Glutamatergic neuron (in vitro differentiated cells): ENCODE results near the gene HPS5. TPM values are rescaled to one million over a fixed set of nuclear protein-coding genes. Genes with fewer than 3 reads are reported as not detected.
A peak's percentile ranks its signal among the peaks of the same experiment; 100 is the strongest.

Source experiments
- DNase-seq: peaks from one replicate; pipeline ENCODE4 v3.0.0; 2022
- H3K27ac Mint-ChIP-seq: one replicate; pipeline ENCODE4 v1.8.0; 2020; ENCODE audit warnings: mild to moderate bottlenecking, mixed read lengths, inconsistent platforms; ENCODE audit not compliant: unreplicated experiment
- H3K27me3 Mint-ChIP-seq: one replicate; pipeline ENCODE4 v1.8.0; 2020; ENCODE audit warnings: mild to moderate bottlenecking, moderate library complexity, mixed read lengths, inconsistent platforms; ENCODE audit not compliant: unreplicated experiment
- H3K36me3 Mint-ChIP-seq: one replicate; pipeline ENCODE4 v1.8.0; 2020; ENCODE audit warnings: mild to moderate bottlenecking, mixed read lengths, inconsistent platforms; ENCODE audit not compliant: unreplicated experiment
- H3K4me1 Mint-ChIP-seq: one replicate; pipeline ENCODE4 v1.8.0; 2020; ENCODE audit warnings: mild to moderate bottlenecking, low read depth, mixed read lengths, inconsistent platforms; ENCODE audit not compliant: unreplicated experiment
- H3K4me3 Mint-ChIP-seq: one replicate; pipeline ENCODE4 v1.8.0; 2020; ENCODE audit warnings: mild to moderate bottlenecking, mixed read lengths, inconsistent platforms; ENCODE audit not compliant: unreplicated experiment
- H3K9me3 Mint-ChIP-seq: one replicate; pipeline ENCODE4 v1.8.0; 2020; ENCODE audit warnings: mild to moderate bottlenecking, moderate library complexity, mixed read lengths, inconsistent platforms; ENCODE audit not compliant: unreplicated experiment
- total RNA-seq: library from RNA; stranded (reverse); fragmentation: NEBNext Ultra II Directional; extraction: Animal tissue kit (Norgen Biotek cat#: 25700); gene quantifications from one replicate; pipeline ENCODE4 v1.2.1, GENCODE V29; 2021; ENCODE audit not compliant: unreplicated experiment
- TF ChIP-seq, protein P1 (sequence below): fragments of 200-600 bp; sonication (generic); IDR thresholded peaks from one replicate; pipeline ENCODE4 v1.5.0; 2021; ENCODE audit not compliant: partially characterized antibody, unreplicated experiment

HPS5 gene
- total RNA-seq, 1 donor from 2014 or later, result 17.9 TPM

DNA sequence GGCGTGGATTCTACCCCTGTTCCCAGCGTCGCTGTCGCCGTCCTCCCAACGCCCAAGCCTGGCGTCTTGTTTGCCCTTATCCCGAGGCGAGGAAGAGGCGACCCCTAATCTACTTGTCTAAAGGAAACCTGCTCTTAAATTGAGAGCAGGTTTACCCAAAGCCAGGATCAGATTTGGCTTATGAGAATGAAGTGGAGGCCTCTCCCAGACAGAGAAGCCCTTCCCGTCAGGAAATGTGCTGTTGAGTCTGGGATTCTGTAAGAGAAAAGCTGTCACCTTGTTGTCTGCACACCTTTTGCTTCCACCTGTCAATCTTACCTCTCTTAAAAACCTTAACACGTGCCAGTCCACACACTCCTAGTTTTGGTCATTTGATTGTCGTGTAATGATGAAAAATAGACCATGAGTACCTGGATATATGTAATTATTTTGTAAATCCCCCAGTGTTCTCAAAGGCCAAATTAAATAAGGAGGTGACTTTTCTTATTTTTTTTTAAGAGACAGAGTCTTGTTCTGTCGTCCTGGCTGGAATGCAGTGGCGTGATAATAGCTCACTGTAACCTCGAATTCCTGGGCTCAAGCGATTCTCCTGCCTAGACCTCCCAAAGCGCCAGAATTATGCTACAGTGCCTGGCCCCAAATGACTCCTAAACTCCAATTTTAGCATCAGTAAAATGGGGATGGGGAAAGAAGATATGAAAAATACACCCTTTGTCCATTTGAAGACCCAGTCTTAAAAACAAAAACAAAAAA lies 1.1 kb upstream of the HPS5 start:
- no peaks in the 10 kb centered on the region for H3K36me3 Mint-ChIP-seq
- peaks cover 7% of the 10 kb centered on the region for H3K9me3 Mint-ChIP-seq
- H3K4me1 Mint-ChIP-seq, result peaks cover 14% of the 10 kb centered on the region
- H3K27me3 Mint-ChIP-seq, result peaks cover 3% of the 10 kb centered on the region
- peak overlapping the region; percentile 93 for H3K4me3 Mint-ChIP-seq
- no peak for DNase-seq
- H3K27ac Mint-ChIP-seq, result peak overlapping the region; percentile 12
- TF ChIP-seq, protein P1, sequence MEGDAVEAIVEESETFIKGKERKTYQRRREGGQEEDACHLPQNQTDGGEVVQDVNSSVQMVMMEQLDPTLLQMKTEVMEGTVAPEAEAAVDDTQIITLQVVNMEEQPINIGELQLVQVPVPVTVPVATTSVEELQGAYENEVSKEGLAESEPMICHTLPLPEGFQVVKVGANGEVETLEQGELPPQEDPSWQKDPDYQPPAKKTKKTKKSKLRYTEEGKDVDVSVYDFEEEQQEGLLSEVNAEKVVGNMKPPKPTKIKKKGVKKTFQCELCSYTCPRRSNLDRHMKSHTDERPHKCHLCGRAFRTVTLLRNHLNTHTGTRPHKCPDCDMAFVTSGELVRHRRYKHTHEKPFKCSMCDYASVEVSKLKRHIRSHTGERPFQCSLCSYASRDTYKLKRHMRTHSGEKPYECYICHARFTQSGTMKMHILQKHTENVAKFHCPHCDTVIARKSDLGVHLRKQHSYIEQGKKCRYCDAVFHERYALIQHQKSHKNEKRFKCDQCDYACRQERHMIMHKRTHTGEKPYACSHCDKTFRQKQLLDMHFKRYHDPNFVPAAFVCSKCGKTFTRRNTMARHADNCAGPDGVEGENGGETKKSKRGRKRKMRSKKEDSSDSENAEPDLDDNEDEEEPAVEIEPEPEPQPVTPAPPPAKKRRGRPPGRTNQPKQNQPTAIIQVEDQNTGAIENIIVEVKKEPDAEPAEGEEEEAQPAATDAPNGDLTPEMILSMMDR, result no peak

DNA sequence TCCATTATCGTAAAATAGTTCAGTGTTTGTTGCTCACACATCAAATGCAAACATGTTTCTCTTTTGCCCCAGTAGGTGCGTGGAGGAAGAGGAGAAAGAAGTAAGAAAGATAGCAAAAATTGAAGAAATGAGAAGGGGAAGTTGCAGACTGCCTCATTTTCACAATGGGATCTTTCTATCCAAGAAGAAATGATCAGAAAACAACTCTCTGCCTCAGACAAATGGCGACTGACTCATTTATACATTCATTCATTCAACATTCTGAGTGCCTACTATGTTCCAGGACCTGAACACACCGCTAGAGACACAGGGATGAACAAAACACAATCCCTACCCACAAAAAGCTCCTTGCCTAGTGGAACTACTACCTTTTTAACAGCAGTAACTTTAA lies 367 bp downstream of the HPS5 start:
- Mint-ChIP-seq H3K27me3 (peaks cover 3% of the 10 kb centered on the region), H3K4me3 (peak overlapping the region; percentile 93), H3K4me1 (peaks cover 14% of the 10 kb centered on the region), H3K9me3 (peaks cover 7% of the 10 kb centered on the region), H3K27ac (peak overlapping the region; percentile 96), H3K36me3 (no peaks in the 10 kb centered on the region)
- TF ChIP-seq, protein P1, result no peak
- no peak for DNase-seq

DNA sequence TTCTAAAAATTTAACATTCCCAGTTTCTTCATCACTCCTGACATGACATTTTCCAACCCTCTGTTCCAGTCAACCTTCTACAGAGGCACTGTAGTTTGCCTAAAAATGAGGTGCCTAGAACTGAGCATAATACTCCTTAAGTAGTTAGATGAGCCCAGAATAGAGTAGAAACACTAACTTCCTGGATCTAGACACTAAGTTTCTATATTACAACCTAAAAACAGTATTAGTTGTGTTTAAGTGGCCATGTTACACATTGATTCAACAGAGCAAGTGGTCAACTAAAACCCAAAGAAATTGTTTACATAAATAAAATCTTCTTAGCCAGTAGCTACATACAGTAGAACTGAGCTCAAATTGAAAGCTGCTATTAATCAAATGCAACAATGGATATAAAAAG lies 1.3 kb downstream of the HPS5 start:
- H3K27ac Mint-ChIP-seq, result no peak overlapping the region
- H3K27me3 Mint-ChIP-seq, result peaks cover 4% of the 10 kb centered on the region
- no peak for DNase-seq
- TF ChIP-seq, protein P1, result no peak
- peaks cover 8% of the 10 kb centered on the region for H3K9me3 Mint-ChIP-seq
- H3K4me3 Mint-ChIP-seq, result no peak overlapping the region
- H3K36me3 Mint-ChIP-seq, result no peaks in the 10 kb centered on the region
- peaks cover 14% of the 10 kb centered on the region for H3K4me1 Mint-ChIP-seq

DNA sequence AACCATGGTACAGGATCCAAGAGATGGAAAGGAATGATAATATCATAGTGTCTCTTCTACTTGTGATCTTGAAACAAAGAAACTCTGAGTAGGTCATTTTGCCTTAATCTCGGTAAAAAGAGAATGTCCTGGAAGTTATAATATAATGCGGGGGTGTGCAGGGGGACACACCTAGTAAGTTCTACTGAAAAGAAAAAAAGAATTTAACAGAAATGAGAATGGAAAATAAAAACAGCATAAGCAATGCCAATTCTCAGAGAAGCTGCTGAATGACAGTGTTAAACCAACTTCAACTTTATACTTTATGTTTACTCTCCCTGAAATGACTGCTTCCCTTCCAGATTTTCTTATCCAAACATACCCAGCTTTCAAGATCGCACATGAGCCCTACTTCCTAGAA lies 2.0 kb downstream of the HPS5 start:
- H3K27ac Mint-ChIP-seq, result no peak overlapping the region

DNA sequence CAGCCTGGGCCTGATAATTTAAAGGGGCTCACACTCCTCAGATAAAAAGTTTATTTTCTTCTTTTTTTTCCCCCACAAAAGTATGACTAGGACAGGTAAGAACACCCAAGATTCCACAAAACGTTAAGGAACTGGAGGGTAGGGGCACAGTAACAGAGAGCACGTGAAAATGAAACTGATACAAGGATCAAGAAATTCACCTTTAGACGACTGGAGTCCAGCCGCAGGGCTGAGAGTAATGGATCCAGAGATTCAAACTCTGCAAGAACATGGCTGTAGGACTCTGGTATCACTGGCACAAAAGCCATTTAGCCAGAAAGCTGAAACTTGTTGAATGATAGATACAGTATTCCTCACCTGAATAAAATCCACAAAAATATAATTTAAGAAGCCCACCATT lies 4.4 kb downstream of the HPS5 start:
- Mint-ChIP-seq H3K4me1 (peaks cover 9% of the 10 kb centered on the region), H3K4me3 (no peak overlapping the region), H3K27ac (no peak overlapping the region), H3K27me3 (peaks cover 4% of the 10 kb centered on the region), H3K9me3 (peaks cover 8% of the 10 kb centered on the region), H3K36me3 (no peaks in the 10 kb centered on the region)
- TF ChIP-seq, protein P1, result no peak
- no peak for DNase-seq

More for the DNA sequence above, 2.0 kb downstream of the HPS5 start:
- peaks cover 14% of the 10 kb centered on the region for H3K4me1 Mint-ChIP-seq
- no peak overlapping the region for H3K4me3 Mint-ChIP-seq
- H3K9me3 Mint-ChIP-seq, result peaks cover 8% of the 10 kb centered on the region
- H3K27me3 Mint-ChIP-seq, result peaks cover 4% of the 10 kb centered on the region
- no peak for DNase-seq
- no peaks in the 10 kb centered on the region for H3K36me3 Mint-ChIP-seq
- TF ChIP-seq, protein P1, result no peak
